Mucosa of stomach (tissue), 1 donor: ENCODE data around the gene SLC27A2.
"Not testable (repeated sequence)": the region's sequence is repeated elsewhere in the genome, so short reads cannot be mapped to it uniquely, and the experiment has no call there.

Experiments used
- H3K27me3 ChIP-seq: one replicate; pipeline ENCODE4 v1.7.0; 2013; ENCODE audit warnings: mild to moderate bottlenecking, low read length; ENCODE audit not compliant: control insufficient read depth, insufficient read depth
- H3K36me3 ChIP-seq: one replicate; pipeline ENCODE4 v1.7.0; 2013; ENCODE audit warnings: low read length; ENCODE audit not compliant: control insufficient read depth, insufficient read depth
- H3K4me1 ChIP-seq: one replicate; pipeline ENCODE4 v1.7.0; 2013; ENCODE audit warnings: mild to moderate bottlenecking, low read length; ENCODE audit not compliant: control insufficient read depth, insufficient read depth
- H3K4me3 ChIP-seq: one replicate; pipeline ENCODE4 v1.7.0; 2013; ENCODE audit warnings: low read length
- H3K9ac ChIP-seq: one replicate; pipeline ENCODE4 v1.7.0; 2013; ENCODE audit warnings: mild to moderate bottlenecking, low read length, moderate library complexity
- H3K9me3 ChIP-seq: one replicate; pipeline ENCODE4 v1.7.0; 2013; ENCODE audit warnings: mild to moderate bottlenecking, low read length, moderate library complexity; ENCODE audit not compliant: control insufficient read depth
- donor health status: Pancreatic carcinoma.

Gene SLC27A2

GRCh38 chr15:50186090-50186489 lies 4.1 kb downstream of the SLC27A2 start:
- Histone ChIP-seq H3K36me3 (no peaks in the 10 kb centered on the region), H3K9me3 (no peaks in the 10 kb centered on the region), H3K4me3 (no peak overlapping the region), H3K27me3 (peaks cover 15% of the 10 kb centered on the region), H3K4me1 (peaks cover 28% of the 10 kb centered on the region), H3K9ac (no peak overlapping the region)

- Histone ChIP-seq H3K9ac (no peak overlapping the region), H3K4me1 (peaks cover 28% of the 10 kb centered on the region)
Measured at GRCh38 chr15:50186752-50187151, 4.8 kb downstream of the SLC27A2 start.

GRCh38 chr15:50187525-50187924 lies 5.5 kb downstream of the SLC27A2 start:
- Histone ChIP-seq H3K9ac (no peak overlapping the region), H3K4me3 (no peak overlapping the region), H3K27me3 (peaks cover 5% of the 10 kb centered on the region), H3K4me1 (peaks cover 28% of the 10 kb centered on the region), H3K36me3 (no peaks in the 10 kb centered on the region), H3K9me3 (no peaks in the 10 kb centered on the region)

More at GRCh38 chr15:50186752-50187151, 4.8 kb downstream of the SLC27A2 start:
- Histone ChIP-seq H3K4me3 (no peak overlapping the region), H3K9me3 (no peaks in the 10 kb centered on the region), H3K27me3 (peaks cover 8% of the 10 kb centered on the region), H3K36me3 (no peaks in the 10 kb centered on the region)

- Histone ChIP-seq H3K4me3 (no peak overlapping the region), H3K4me1 (peaks cover 24% of the 10 kb centered on the region), H3K36me3 (no peaks in the 10 kb centered on the region), H3K9ac (no peak overlapping the region), H3K27me3 (peaks cover under 1% of the 10 kb centered on the region), H3K9me3 (no peaks in the 10 kb centered on the region)
Measured at GRCh38 chr15:50187997-50188396, 6.0 kb downstream of the SLC27A2 start.

GRCh38 chr15:50188793-50189192 lies 6.8 kb downstream of the SLC27A2 start:
- not testable (repeated sequence) for H3K27me3 ChIP-seq, H3K4me3 ChIP-seq, H3K36me3 ChIP-seq, H3K9me3 ChIP-seq, H3K9ac ChIP-seq
- H3K4me1 ChIP-seq, result peaks cover 17% of the 10 kb centered on the region

GRCh38 chr15:50189633-50190032 lies 7.6 kb downstream of the SLC27A2 start:
- no peak overlapping the region for H3K4me3 ChIP-seq
- peaks cover 17% of the 10 kb centered on the region for H3K4me1 ChIP-seq
- H3K9ac ChIP-seq, result no peak overlapping the region
- no peaks in the 10 kb centered on the region for H3K27me3 ChIP-seq
- no peaks in the 10 kb centered on the region for H3K9me3 ChIP-seq
- H3K36me3 ChIP-seq, result no peaks in the 10 kb centered on the region

GRCh38 chr15:50190166-50190570 lies 8.2 kb downstream of the SLC27A2 start:
- H3K36me3 ChIP-seq, result no peaks in the 10 kb centered on the region
- H3K27me3 ChIP-seq, result no peaks in the 10 kb centered on the region
- H3K4me1 ChIP-seq, result peaks cover 17% of the 10 kb centered on the region
- H3K9ac ChIP-seq, result no peak overlapping the region
- no peak overlapping the region for H3K4me3 ChIP-seq
- no peaks in the 10 kb centered on the region for H3K9me3 ChIP-seq

- Histone ChIP-seq H3K9ac (no peak overlapping the region), H3K9me3 (no peaks in the 10 kb centered on the region), H3K27me3 (no peaks in the 10 kb centered on the region), H3K4me3 (no peak overlapping the region), H3K4me1 (peaks cover 17% of the 10 kb centered on the region), H3K36me3 (no peaks in the 10 kb centered on the region)
Measured at GRCh38 chr15:50190723-50191122, 8.7 kb downstream of the SLC27A2 start.

GRCh38 chr15:50192164-50192563 lies 10.2 kb downstream of the SLC27A2 start:
- no peaks in the 10 kb centered on the region for H3K27me3 ChIP-seq
- no peaks in the 10 kb centered on the region for H3K9me3 ChIP-seq
- H3K36me3 ChIP-seq, result no peaks in the 10 kb centered on the region
- no peak overlapping the region for H3K4me3 ChIP-seq
- H3K9ac ChIP-seq, result no peak overlapping the region
- H3K4me1 ChIP-seq, result peaks cover 17% of the 10 kb centered on the region

GRCh38 chr15:50192926-50193620 lies 11.1 kb downstream of the SLC27A2 start:
- Histone ChIP-seq H3K9me3 (no peaks in the 10 kb centered on the region), H3K4me1 (peaks cover 17% of the 10 kb centered on the region), H3K36me3 (no peaks in the 10 kb centered on the region)

GRCh38 chr15:50202003-50202402 lies 20.0 kb downstream of the SLC27A2 start:
- no peak overlapping the region for H3K4me3 ChIP-seq

More at GRCh38 chr15:50192926-50193620, 11.1 kb downstream of the SLC27A2 start:
- no peak overlapping the region for H3K4me3 ChIP-seq
- H3K9ac ChIP-seq, result no peak overlapping the region
- no peaks in the 10 kb centered on the region for H3K27me3 ChIP-seq

GRCh38 chr15:50206020-50206419 lies 24.0 kb downstream of the SLC27A2 start:
- Histone ChIP-seq H3K36me3 (no peaks in the 10 kb centered on the region), H3K4me3 (no peak overlapping the region), H3K9ac (no peak overlapping the region)

More at GRCh38 chr15:50202003-50202402, 20.0 kb downstream of the SLC27A2 start:
- H3K9me3 ChIP-seq, result no peaks in the 10 kb centered on the region
- H3K27me3 ChIP-seq, result no peaks in the 10 kb centered on the region
- no peaks in the 10 kb centered on the region for H3K36me3 ChIP-seq
- H3K9ac ChIP-seq, result no peak overlapping the region
- no peaks in the 10 kb centered on the region for H3K4me1 ChIP-seq

More at GRCh38 chr15:50206020-50206419, 24.0 kb downstream of the SLC27A2 start:
- Histone ChIP-seq H3K9me3 (no peaks in the 10 kb centered on the region), H3K27me3 (no peaks in the 10 kb centered on the region), H3K4me1 (peaks cover 15% of the 10 kb centered on the region)
